ENCODE results near the gene BEX3.
"Not testable (repeated sequence)": the region's sequence is repeated elsewhere in the genome, so short reads cannot be mapped to it uniquely, and the experiment has no call there.

Gene BEX3

DNA sequence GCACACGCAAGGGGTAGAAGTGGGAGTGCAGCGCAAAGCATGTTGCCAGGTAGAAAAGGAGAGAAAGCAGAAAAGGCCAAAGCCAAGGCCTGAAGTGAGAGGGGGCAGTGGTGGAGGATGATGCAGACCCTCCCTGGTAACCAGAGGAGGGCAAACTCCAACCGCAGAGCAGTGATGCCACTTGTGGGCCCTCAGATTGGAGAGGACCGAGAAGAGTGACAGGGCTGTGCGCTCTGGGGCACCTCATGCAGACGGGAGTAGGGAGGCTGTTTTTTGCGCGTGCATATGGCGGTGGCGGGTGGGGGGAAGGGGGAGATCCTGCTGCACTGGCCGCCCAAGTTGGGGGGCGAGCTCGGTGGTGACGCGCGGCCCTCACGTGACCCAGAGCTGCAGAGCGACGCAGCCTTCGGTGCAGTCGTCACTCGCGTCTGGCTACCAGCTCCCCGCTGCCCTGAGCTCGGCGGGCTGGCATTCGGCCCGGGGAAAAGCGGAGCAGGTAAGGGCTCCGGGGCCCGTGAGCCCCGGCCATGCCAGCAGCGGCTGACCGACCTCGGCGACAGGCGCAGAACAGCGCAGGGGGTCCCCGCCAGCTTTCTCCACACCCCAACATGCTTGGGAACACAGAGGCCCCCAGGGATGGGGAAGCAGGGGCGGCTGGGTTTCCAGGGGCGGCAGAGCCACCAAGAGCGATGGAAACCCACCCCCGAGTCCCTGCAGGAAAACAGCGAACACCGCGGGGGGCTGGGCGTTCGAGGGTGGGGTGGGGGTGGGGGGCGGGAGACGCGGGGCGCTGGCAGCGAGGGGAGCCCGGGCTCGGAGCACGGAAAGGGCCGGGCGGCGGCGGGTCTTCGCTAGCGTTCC, at the start of gene BEX3:
BEX3 (plus strand) TSS at position 421 of the 861 bp plus-strand sequence. CDS start 984 bp downstream, outside the sequence.
- DNase-seq = peak; percentile 7

DNA sequence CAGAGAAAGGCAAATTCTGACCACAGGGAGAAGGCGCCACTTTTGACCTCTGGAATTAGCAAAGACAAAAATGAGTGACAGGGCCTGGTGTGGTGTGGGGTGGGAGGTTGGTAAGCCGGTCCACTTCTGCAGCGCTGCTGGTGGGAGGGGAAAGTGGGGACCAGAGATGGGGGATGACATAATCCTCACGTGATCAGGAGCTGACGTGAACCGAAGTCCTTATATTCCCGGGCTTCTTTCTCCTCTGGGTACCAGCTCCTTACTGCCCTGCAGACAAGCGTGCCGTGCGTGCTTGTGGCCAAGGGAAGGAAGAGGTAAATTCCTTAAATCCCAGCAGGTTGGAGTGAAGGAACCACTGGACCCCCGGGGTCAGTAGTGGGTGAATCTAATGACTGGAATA, 46.3 kb upstream of the BEX3 start, which contains the start of gene TCEAL7:
TCEAL7 (plus strand) TSS at position 249 of the 400 bp plus-strand sequence. CDS start 1,165 bp downstream, outside the sequence.
- DNase-seq = no peak

DNA sequence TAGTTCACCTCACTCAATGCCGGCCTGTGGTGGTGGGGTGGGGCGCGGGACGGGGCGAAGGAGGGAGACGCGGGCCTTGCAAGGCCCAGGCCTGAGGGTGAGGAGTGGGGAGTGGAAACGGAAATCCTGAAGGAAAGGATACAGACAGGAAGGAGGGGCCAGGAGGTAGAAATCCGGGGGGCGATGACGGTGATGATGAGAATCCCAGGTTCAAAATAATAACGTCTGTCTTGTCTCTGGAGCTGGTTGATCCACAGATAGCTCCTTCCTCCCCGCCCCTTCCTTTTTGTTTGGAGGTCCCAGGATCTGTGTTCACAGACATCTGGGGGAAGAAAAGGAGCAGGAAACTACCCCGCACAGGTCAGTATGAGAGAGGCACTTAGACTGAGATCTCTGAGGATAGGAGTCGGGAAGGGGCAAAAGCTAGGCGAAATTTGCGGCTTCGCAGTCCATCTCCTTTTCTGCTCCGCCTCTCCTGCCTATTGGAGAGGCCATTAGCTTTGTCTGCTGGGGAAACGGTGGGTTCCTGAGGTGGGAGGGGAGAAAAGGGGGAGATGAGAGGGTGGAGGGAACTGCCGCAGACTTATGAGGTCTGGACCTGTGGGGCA, 45.6 kb upstream of the BEX3 start:
- no peak for DNase-seq

DNA sequence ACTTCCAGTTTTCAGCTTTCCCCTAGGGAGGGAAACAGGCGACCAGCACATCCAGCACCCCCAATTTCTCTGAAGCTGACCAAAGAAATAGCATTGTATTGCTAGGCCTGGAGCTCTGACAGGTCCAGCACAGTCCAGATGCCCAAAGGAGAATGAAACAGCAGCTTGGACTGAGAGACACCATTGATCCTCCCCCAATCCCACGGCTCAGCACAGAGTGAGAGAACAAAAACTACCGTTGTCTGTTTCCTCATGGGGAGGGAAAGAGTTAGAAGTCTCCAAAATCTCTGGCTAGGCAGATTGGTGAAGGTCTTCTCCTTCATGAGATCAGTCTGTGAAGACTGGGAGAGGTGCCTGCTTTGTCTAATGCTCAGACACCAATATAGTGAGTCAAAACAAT, 37.7 kb upstream of the BEX3 start:
- DNase-seq = no peak

DNA sequence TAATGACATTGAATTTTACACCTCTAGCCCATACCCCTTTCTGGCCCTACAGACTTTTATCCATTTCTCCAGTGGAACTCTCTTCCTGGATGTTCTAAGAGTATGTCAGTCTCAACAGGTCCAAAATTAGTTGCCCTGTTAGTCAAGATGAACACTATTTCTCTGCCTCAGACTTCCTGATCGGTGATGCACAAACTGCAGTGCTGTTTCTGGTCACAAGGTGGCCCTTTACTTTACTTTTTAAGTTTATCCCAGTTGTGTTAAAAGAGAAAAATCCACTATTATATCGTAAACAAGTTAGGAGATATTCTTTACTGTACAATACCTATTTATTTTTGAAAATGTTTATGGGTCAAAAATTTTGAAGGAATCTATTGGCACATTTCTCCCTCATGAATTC, 33.2 kb upstream of the BEX3 start:
- peak; percentile 16 for DNase-seq

DNA sequence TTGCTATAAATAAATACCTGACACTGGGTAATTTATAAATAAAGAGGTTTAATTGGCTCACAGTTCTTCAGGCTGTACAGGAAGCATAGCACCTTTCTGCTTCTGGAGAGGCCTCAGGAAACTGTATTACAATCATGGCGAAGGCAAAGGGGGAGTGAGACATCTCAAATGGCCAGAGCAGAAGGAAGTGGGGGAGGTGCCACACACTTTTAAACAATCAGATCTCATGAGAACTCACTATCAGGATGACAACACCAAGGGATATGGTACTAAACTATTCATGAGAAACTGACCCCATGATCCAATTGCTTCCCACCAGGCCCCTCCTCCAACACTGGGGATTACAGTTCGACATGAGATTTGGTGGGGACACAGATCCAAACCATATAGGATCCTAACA, 31.7 kb upstream of the BEX3 start:
- no peak for DNase-seq

DNA sequence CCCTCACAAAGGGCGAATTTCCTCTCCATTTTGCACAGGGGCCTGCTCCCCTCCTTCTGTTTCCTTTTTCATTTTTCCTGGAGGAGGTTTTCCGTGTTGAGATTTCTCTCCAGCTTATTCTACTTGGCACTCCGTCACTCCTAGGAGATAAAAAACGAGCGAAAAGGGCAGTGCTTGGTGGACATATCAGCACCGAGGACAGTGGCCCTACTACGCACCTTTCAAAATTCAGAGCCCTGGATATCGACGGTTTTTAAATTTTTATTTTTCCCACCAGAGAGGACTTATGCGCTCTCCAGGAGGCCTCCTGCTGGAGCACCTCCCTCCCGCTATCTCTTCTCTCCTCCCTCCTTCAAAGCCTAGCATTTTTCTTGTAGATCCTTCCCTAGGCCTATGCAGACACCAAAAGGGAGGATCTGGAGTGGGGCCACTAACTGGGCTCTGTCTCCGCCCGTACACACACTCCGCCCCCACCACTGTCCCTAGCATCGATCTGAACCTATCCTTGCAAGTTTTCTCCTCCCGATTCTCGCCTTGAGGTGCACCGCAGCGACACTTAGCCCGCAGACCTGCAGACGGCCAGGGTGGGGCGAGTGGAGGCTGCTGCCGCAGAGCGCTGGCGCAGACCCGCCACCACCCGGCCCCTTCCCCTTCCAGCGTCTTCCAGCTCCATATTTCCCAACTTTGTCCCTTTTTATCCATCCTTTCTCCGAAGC, 28.5 kb upstream of the BEX3 start:
- no peak for DNase-seq

DNA sequence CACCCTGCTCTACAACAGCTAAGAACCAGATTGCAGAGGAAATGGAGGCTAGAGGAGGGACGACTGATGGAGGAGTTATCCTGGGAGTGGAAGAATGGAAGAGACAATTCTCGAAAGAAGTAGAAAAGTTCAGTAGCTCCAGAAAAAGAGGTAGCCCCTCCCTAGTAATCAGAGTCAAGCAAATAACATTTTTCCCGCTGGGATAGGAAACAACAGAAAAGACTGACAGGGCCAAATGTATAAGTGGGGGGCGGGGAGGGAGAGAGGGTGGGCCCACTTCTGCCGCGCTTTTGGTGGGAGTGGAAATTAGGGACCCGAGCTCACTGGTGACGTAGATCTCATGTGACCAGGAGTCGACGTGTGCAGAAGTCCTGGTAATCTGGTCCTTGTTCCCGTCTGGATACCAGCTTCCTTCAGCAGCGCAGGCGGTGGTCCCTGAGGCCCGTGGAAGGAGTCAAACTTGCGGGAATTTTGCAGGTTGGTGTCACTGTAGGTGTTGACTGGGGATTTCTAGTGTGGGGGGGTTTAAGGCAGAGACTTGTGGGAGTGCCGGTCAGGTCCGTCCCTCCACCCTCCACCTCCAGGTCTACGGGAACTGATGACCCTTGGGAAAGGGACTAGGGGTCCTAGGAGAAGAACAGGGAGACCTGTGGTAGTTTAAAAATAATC, 20.1 kb upstream of the BEX3 start, which contains the start of gene TCEAL9:
TCEAL9 (plus strand) TSS at position 377 of the 669 bp plus-strand sequence. CDS start 1,179 bp downstream, outside the sequence.
- DNase-seq = no peak

DNA sequence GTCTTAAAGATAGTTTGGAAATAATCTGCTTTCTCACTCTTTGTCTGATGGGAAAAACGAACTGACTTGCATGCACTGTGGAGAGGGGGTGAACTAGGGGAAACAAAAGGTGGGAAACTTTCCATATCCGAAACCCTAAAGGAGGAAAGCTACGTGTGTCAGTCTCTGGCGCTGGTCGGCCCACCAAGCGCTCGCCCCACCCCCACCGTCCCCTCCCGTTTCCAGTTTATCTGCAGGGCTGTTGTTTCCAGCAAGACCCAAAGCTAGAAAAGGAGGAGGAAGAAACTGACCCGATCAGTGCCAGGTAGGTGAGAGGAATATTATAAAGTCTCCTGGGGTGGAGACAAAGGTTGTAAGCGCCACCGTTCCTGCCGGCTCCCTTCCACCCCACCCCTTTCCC, 19.5 kb upstream of the BEX3 start:
- DNase-seq = no peak

DNA sequence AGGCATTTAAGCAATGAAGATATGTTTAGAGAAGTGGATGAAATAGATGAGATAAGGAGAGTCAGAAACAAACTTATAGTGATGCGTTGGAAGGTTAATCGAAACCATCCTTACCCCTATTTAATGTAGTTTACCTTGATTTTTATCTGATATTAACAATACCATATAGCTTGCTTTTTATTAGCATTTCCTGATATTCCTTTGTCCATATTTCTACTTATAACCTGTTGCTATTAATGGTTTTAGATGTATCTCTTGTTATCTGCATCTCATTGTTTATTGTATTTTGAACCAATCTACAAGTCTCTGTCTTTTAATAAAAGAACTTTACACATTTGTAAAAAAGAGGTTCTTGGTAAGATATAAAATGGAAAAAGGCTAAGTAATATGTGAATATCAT, 18.5 kb upstream of the BEX3 start:
- no peak for DNase-seq

DNA sequence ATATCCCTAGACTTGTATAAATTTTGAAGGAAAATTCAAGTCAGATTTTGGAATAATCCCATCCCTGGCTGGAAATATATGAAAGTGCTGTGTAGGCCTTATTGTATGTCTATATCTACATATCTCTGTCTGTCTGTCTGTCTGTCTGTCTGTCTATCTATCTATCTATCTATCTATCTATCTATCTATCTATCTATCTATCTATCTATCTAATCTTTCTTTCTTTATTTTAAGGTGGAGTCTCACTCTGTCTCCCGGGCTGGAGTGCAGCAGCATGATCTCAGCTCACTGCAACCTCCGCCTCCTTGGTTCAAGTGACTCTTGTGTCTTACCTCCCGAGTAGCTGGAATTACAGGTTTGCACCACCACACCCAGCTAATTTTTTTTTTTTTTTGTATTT, 16.7 kb upstream of the BEX3 start:
- DNase-seq = not testable (repeated sequence)

DNA sequence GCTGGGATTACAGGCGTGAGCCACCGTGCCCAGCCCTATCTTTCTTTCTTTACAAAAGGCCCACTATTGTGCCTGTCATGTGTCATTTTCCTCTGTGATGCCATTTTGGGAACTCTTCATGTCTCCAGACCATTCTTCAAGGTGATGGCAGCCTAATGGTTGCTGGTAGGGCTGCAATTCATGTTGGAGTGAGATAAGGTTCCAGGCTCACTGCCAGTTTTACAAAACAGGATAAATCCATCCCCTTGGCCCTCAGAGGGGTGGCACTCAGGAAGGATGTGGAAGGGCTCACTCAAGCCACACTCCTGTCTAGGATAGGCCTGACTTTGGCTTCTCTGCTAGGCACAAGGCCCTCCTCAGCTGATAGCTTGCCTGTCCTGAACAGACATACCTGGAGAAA, 16.2 kb upstream of the BEX3 start:
- no peak for DNase-seq

DNA sequence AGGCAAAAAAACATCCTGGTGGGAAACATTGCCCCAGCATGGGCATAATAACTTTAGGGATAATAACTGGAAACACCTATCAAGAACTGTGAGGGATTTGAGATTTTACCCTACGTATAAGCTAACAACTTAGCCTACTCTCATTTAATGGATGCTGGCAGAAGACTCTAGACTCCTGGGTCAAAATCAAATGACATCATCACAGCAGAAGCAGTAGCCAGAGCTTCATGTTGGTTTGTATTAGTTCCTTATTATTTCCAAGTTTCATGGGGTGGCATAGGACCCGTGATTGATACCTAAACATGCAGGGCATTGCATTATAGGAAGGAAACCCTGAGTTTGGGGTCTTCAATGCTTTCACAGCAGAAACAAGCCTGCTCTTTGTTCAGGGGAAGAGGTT, 15.4 kb upstream of the BEX3 start:
- DNase-seq = no peak

DNA sequence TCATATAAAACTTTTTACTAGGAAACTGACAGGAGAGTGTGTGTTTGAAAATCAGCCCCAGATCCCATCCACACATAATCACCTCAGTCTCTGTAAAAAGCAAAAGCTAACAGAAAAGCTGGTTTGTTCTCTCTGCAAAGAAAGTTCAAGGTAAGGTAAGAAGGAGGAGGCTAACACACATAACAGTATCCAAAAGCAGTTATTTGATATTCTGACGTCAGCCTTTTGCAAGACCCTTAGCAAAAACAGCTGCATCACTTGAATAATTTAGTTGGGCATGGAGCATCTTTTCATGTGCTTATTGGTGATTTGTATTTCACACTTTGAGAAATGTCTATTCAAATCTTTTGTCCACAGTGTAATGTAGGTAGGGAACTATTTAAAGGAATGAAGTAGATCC, 14.5 kb upstream of the BEX3 start:
- no peak for DNase-seq

DNA sequence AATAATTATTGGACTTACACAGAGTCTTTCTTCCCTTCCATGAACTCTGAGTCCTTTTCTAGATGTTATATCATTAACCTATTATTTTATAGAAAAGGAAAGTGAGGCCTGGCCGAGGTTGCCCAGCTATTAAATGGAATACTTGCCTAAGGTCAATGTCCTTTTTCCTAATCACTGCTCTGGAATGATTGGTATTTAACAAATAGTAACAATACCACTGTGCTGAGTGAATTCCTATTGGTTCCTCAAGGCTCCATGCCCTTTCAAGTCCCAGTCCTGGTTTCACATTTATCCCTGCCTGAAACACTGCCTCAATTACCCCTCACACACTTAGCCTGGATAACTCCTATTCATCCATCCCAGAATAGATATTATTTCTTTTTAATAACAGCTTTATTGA, 13.9 kb upstream of the BEX3 start:
- no peak for DNase-seq

DNA sequence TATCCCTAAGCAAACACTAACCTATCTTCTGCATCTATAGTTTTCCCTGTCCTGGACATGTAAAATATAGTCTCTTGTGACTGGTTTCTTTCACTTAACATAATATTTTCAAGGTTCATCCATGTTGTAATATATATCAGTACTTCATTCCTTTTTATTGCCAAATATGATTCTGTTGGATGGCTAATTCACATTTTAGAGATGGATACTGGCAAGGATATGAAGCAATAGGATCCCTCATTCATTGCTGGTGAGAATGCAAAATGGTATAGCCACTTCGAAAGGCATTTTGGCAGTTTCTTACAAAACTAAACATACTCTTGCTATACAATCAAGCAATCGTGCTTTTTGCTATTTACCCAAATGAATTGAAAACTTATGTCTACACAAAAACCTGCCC, 13.3 kb upstream of the BEX3 start:
- DNase-seq = no peak

DNA sequence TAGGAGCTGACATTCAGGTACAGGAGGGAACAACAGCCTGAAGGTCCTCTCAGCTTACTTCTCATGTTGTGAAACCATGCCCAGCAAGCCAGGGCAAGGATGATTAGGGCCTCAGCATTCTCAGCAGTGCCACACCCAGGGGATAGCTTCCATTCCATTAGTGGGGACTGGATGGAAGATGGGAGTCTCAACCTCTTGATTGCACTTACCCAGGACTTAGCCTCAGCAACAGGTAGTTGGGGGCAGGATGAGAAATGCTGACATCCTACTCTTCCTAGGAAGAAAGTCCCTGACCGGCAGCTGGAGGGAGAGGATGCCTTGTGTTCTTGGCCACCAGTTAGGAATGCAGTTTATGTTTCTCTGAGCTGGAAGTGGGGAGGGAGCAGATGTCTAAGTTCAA, 8.8 kb upstream of the BEX3 start:
- DNase-seq = no peak

DNA sequence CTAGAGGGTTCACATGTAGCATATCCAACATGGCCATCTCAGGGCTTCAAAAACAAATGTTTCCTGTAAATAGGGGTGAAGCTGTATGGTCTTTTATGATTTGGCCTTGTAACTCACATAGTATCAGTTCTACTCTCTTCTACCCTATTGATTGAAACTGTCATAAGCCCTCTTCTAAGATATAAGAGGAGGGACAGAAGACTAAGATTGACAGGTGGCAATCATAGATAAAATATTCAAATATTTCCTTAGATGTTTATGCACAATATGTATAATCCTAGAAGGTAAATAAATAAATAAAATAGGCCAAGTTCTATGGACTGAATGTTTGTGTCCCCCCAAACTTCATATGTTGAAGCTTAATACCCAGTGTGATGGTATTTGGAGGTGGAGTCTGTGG, 6.9 kb upstream of the BEX3 start:
- no peak for DNase-seq

DNA sequence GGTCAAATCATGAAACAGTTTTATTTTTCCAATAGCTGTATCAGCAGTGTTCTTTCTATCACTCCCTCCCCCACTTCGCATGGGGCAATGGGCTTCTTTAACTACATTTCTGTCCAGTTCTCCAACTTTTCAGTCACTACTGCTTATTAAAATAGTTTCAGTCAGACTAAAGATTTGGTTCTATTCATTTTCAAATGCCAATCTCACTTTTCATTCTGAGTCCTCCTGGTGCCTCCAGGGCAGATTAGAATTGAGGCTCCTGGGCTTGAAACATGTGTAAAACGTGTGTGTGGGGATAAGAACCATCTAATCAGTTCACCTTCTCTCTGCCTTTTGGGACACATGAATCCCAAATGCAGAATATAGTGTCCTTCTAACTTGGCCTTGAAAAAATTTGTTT, 3.5 kb upstream of the BEX3 start:
- no peak for DNase-seq

DNA sequence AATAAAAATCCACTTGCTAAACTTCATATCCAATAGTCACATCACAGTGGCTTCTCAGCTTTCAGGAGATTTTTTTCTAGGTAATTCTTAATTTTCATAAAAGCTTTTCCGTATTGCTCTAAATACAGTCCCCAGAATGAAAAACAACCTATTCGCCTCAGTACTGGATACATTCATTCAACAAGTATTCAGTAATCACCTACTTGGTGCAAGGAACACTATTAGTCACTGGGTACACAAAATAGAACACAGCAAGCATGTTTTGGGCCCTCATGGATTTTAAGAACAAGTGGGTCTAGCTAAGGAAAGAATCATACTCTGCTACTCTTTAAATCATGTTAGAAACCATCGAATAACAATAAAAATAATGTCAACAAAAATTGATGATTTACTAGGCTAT, 2.8 kb upstream of the BEX3 start:
- DNase-seq = no peak

DNA sequence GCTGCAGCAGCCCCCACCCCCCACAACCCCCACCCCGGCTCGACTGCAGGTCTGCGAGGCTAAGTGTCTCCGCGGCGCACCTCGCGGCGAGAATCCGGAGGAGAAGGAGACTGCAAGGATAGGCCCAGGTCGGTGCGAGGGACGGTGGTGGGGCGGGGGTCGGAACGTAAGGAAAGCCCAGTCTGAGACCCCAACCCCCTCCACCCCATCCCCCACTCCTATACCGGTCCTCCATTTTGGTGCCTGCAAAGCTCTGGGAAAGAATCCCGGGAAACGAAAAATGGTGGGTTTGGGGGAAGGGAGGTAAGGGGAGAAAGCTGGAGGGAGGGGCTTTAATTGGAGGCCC, 614 bp downstream of the BEX3 start:
- no peak for DNase-seq

DNA sequence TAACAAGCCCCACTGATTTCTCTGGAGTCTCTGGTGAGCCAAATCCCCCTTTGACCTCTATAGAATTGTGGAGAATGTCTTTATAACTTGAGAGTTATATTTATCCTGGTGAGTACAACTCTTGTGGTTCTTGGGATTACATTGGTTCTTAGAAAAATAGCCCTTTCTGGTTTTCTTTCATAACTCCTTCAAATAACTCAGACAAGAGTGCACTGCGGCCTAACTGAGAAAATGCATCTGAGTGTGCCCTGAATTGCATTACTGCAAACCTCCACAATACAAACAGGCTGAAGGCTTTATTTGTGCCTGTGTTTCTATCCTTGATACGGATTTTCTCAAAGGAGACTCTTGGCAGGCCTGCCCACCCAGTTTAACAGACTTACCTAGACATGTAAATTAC, 2.7 kb downstream of the BEX3 start:
- DNase-seq = no peak

DNA sequence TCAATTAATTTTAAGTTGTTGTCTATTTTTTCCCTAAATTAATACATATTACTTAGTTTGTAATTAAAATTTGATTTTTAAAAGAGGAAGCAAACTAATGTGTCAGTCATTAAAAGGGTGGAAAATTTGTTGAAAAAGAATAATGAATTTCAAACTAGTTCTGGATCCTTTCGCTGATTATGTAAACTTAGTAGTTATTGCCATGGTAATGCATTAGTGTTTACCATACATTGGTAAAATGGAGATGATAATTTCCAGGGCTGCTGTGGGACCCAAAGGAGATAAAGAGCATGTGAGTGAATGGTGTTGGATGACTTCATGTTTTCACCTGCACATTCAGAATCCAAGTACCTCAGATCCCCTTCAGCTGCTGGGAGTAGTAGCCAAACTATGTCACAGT, 6.5 kb downstream of the BEX3 start:
- DNase-seq = no peak

All from activated effector memory CD4-positive, alpha-beta T cell treated with Interleukin-2 at 50 U/mL for 16 hours (primary cell).